Trophoblast cell (in vitro differentiated cells and primary cell): ENCODE data around the gene CHI3L2.
A peak's percentile ranks its signal among the peaks of the same experiment; 100 is the strongest.

Source experiments
- DNase-seq, 2 donors: peaks; one replicate each; pipeline ENCODE4 v3.0.0-alpha.2; 2016
- H2AFZ ChIP-seq: 2 replicates; pipeline ENCODE4 v1.6.1; 2013; ENCODE audit warnings: low read length, moderate library complexity, mild to moderate bottlenecking; ENCODE audit not compliant: insufficient read depth, poor library complexity
- H2AK5ac ChIP-seq: 2 replicates; pipeline ENCODE4 v1.6.1; 2013; ENCODE audit warnings: mild to moderate bottlenecking, low read length
- H2BK120ac ChIP-seq: 2 replicates; pipeline ENCODE4 v1.6.1; 2013; ENCODE audit warnings: low read length, mild to moderate bottlenecking, moderate library complexity; ENCODE audit not compliant: insufficient read depth, poor library complexity
- H2BK12ac ChIP-seq: 2 replicates; pipeline ENCODE4 v1.6.1; 2013; ENCODE audit warnings: mild to moderate bottlenecking, low read length, moderate library complexity
- H2BK5ac ChIP-seq: 2 replicates; pipeline ENCODE4 v1.6.1; 2013; ENCODE audit warnings: low read length, low read depth, moderate library complexity, mild to moderate bottlenecking; ENCODE audit not compliant: poor library complexity
- H3K14ac ChIP-seq: 2 replicates; pipeline ENCODE4 v1.6.1; 2013; ENCODE audit warnings: mild to moderate bottlenecking, low read length
- H3K18ac ChIP-seq: 2 replicates; pipeline ENCODE4 v1.6.1; 2013; ENCODE audit warnings: mild to moderate bottlenecking, low read length
- H3K23ac ChIP-seq: 2 replicates; pipeline ENCODE4 v1.6.1; 2013; ENCODE audit warnings: low read length
- H3K27ac ChIP-seq: 2 replicates; pipeline ENCODE4 v1.5.1; 2013; ENCODE audit warnings: low read depth, mild to moderate bottlenecking, inconsistent platforms, low read length, moderate library complexity
- H3K27me3 ChIP-seq: 2 replicates; pipeline ENCODE4 v1.6.1; 2013; ENCODE audit warnings: inconsistent platforms, mild to moderate bottlenecking, low read length, moderate library complexity; ENCODE audit not compliant: insufficient read depth
- H3K36me3 ChIP-seq, 2 experiments: 1 replicate in 1 of 2; 2 replicates in 1 of 2; pipeline ENCODE4 v1.6.1; 2013; ENCODE audit warnings: low read length in 2 of 2, mild to moderate bottlenecking in 2 of 2, moderate library complexity in 1 of 2; ENCODE audit not compliant: insufficient read depth in 2 of 2, control insufficient read depth in 1 of 2
- H3K4ac ChIP-seq: 2 replicates; pipeline ENCODE4 v1.6.1; 2013; ENCODE audit warnings: low read depth, mild to moderate bottlenecking, low read length, moderate library complexity
- H3K4me1 ChIP-seq, 2 experiments: 1 replicate in 1 of 2; 2 replicates in 1 of 2; pipeline ENCODE4 v1.6.1; 2013; ENCODE audit warnings: low read length in 2 of 2, mild to moderate bottlenecking in 2 of 2, moderate library complexity in 1 of 2; ENCODE audit not compliant: insufficient read depth in 2 of 2, control insufficient read depth in 1 of 2
- H3K4me2 ChIP-seq: 2 replicates; pipeline ENCODE4 v1.6.1; 2013; ENCODE audit warnings: inconsistent platforms, mild to moderate bottlenecking, low read length, moderate library complexity
- H3K4me3 ChIP-seq: 2 replicates; pipeline ENCODE4 v1.5.1; 2013; ENCODE audit warnings: mild to moderate bottlenecking, low read depth, low read length, inconsistent platforms
- H3K79me1 ChIP-seq: one replicate; pipeline ENCODE4 v1.6.1; 2013; ENCODE audit warnings: low read length
- H3K79me2 ChIP-seq: 2 replicates; pipeline ENCODE4 v1.6.1; 2013; ENCODE audit warnings: low read length, mild to moderate bottlenecking; ENCODE audit not compliant: control insufficient read depth, insufficient read depth, poor library complexity
- H3K9ac ChIP-seq: 2 replicates; pipeline ENCODE4 v1.6.1; 2013; ENCODE audit warnings: mild to moderate bottlenecking, low read length
- H3K9me3 ChIP-seq: 2 replicates; pipeline ENCODE4 v1.6.1; 2013; ENCODE audit warnings: low read depth, mild to moderate bottlenecking, control low read depth, inconsistent platforms, low read length; ENCODE audit not compliant: insufficient read depth
- H4K12ac ChIP-seq: 2 replicates; pipeline ENCODE4 v1.6.1; 2013; ENCODE audit warnings: low read depth, mild to moderate bottlenecking, low read length, moderate library complexity
- H4K8ac ChIP-seq: 2 replicates; pipeline ENCODE4 v1.6.1; 2013; ENCODE audit warnings: low read depth, mild to moderate bottlenecking, low read length, moderate library complexity
- H4K91ac ChIP-seq: one replicate; pipeline ENCODE4 v1.6.1; 2013; ENCODE audit warnings: low read depth, mild to moderate bottlenecking, low read length, moderate library complexity
- WGBS: extraction: QIAGEN DNeasy Blood & Tissue Kit; methylation state at CpG from one replicate; pipeline ENCODE4 v1.1.7; 2013; ENCODE audit warnings: missing lambda C conversion rate; ENCODE audit not compliant: insufficient read length, insufficient coverage; ENCODE audit errors: extremely low coverage; 5-methylcytosine and 5-hydroxymethylcytosine counted together

The CHI3L2 gene

GRCh38 chr1:111197598-111198284 is 29.8 kb upstream of the CHI3L2 start:
- H3K4ac ChIP-seq, result no peak overlapping the region
- no peak overlapping the region for H2BK120ac ChIP-seq
- peak overlapping the region; percentile 58 for H4K91ac ChIP-seq
- WGBS, result no CpG with 5 or more reads among the region's 6 CpGs
- H4K8ac ChIP-seq, result no peak overlapping the region
- H3K27ac ChIP-seq, result no peak overlapping the region
- H3K79me1 ChIP-seq, result peaks cover 39% of the 10 kb centered on the region
- no peak overlapping the region for H3K4me3 ChIP-seq
- no peak overlapping the region for H3K4me2 ChIP-seq
- no peak overlapping the region for H3K9ac ChIP-seq
- H2AFZ ChIP-seq, result no peak overlapping the region
- no peaks in the 10 kb centered on the region for H3K9me3 ChIP-seq
- H3K79me2 ChIP-seq, result peaks cover 2% of the 10 kb centered on the region
- H3K4me1 ChIP-seq, result peaks cover 17 to 34% of the 10 kb centered on the region in 2 experiments
- no peak overlapping the region for H2BK5ac ChIP-seq
- H2BK12ac ChIP-seq, result peak overlapping the region; percentile 5
- peak in 1 of 2 donors; percentile 31 for DNase-seq
- H3K27me3 ChIP-seq, result no peaks in the 10 kb centered on the region
- peak overlapping the region; percentile 50 for H2AK5ac ChIP-seq
- no peaks in the 10 kb centered on the region for H3K36me3 ChIP-seq
- H3K14ac ChIP-seq, result no peak overlapping the region
- H4K12ac ChIP-seq, result no peak overlapping the region
- no peak overlapping the region for H3K18ac ChIP-seq
- H3K23ac ChIP-seq, result no peak overlapping the region

- H3K18ac ChIP-seq, result no peak overlapping the region
- no peak overlapping the region for H3K4ac ChIP-seq
- no peaks in the 10 kb centered on the region for H3K27me3 ChIP-seq
- H3K9ac ChIP-seq, result no peak overlapping the region
- no peak overlapping the region for H3K23ac ChIP-seq
- H2AFZ ChIP-seq, result no peak overlapping the region
- peaks cover 19 to 36% of the 10 kb centered on the region in 2 experiments for H3K4me1 ChIP-seq
- H3K14ac ChIP-seq, result no peak overlapping the region
- peak overlapping the region; percentile 40 for H2AK5ac ChIP-seq
- no peaks in the 10 kb centered on the region for H3K36me3 ChIP-seq
- H3K79me1 ChIP-seq, result peaks cover 38% of the 10 kb centered on the region
- no CpG with 5 or more reads among the region's 5 CpGs for WGBS
- H4K8ac ChIP-seq, result no peak overlapping the region
- H4K91ac ChIP-seq, result peak overlapping the region; percentile 68
- H3K27ac ChIP-seq, result no peak overlapping the region
- H3K79me2 ChIP-seq, result peaks cover 2% of the 10 kb centered on the region
- H3K9me3 ChIP-seq, result no peaks in the 10 kb centered on the region
- H3K4me2 ChIP-seq, result no peak overlapping the region
- no peak overlapping the region for H4K12ac ChIP-seq
- peak overlapping the region; percentile 25 for H2BK12ac ChIP-seq
- H2BK120ac ChIP-seq, result peak overlapping the region; percentile 65
- no peak for DNase-seq
- no peak overlapping the region for H3K4me3 ChIP-seq
- no peak overlapping the region for H2BK5ac ChIP-seq
Observed at GRCh38 chr1:111198836-111199235, 28.7 kb upstream of the CHI3L2 start.

- H3K27ac ChIP-seq, result no peak overlapping the region
- no peak for DNase-seq
- no peak overlapping the region for H4K12ac ChIP-seq
- H3K79me2 ChIP-seq, result peaks cover 2% of the 10 kb centered on the region
- peak overlapping the region; percentile 32 for H3K14ac ChIP-seq
- WGBS, result no CpG with 5 or more reads among the region's 3 CpGs
- H3K9me3 ChIP-seq, result no peaks in the 10 kb centered on the region
- no peak overlapping the region for H3K9ac ChIP-seq
- H3K23ac ChIP-seq, result no peak overlapping the region
- H2AFZ ChIP-seq, result no peak overlapping the region
- peak overlapping the region; percentile 57 for H2BK120ac ChIP-seq
- H3K79me1 ChIP-seq, result peaks cover 39% of the 10 kb centered on the region
- H3K4me3 ChIP-seq, result no peak overlapping the region
- H2BK5ac ChIP-seq, result peak overlapping the region; percentile 24
- H3K36me3 ChIP-seq, result no peaks in the 10 kb centered on the region
- H3K27me3 ChIP-seq, result no peaks in the 10 kb centered on the region
- no peak overlapping the region for H3K4me2 ChIP-seq
- no peak overlapping the region for H3K18ac ChIP-seq
- H4K8ac ChIP-seq, result no peak overlapping the region
- peak overlapping the region; percentile 13 for H3K4ac ChIP-seq
- peak overlapping the region; percentile 68 for H4K91ac ChIP-seq
- peak overlapping the region; percentile 74 for H2BK12ac ChIP-seq
- H3K4me1 ChIP-seq, result peaks cover 19 to 31% of the 10 kb centered on the region in 2 experiments
- H2AK5ac ChIP-seq, result no peak overlapping the region
Observed at GRCh38 chr1:111199329-111199728, 28.2 kb upstream of the CHI3L2 start.

GRCh38 chr1:111199881-111200801 is 27.4 kb upstream of the CHI3L2 start, which contains the start of gene DENND2D:
Gene DENND2D (minus strand): TSS chr1:111200646. CDS start chr1:111200459, 187 bp downstream.
- Histone ChIP-seq H3K9ac (no peak within 1 kb of the TSS), H3K4me2 (no peak within 1 kb of the TSS), H4K12ac (no peak within 1 kb of the TSS), H3K36me3 (no peaks in the 10 kb centered on the region), H3K18ac (no peak within 1 kb of the TSS), H3K4me3 (no peak within 1 kb of the TSS), H3K79me1 (peaks cover 42% of the 10 kb centered on the region), H3K14ac (peak within 1 kb of the TSS; percentile 62), H2AFZ (no peak within 1 kb of the TSS), H4K8ac (no peak within 1 kb of the TSS), H2BK120ac (peak within 1 kb of the TSS; percentile 98), H2BK5ac (peak within 1 kb of the TSS; percentile 81), H3K9me3 (no peaks in the 10 kb centered on the region), H3K79me2 (peaks cover 2% of the 10 kb centered on the region), H3K23ac (no peak within 1 kb of the TSS), H2AK5ac (peak within 1 kb of the TSS; percentile 57), H3K27ac (peak within 1 kb of the TSS; percentile 67), H4K91ac (peak within 1 kb of the TSS; percentile 95), H3K27me3 (no peaks in the 10 kb centered on the region), H2BK12ac (peak within 1 kb of the TSS; percentile 82), H3K4me1 (peaks cover 19 to 30% of the 10 kb centered on the region in 2 experiments), H3K4ac (peak within 1 kb of the TSS; percentile 13)
- DNase-seq, result peak; percentile 80 to 86
- WGBS, result no CpG with 5 or more reads among the region's 17 CpGs
